ENCODE measurements around the gene UBE3B. TPM values are rescaled to one million over a fixed set of nuclear protein-coding genes. Genes with fewer than 3 reads are reported as not detected.

The UBE3B gene
- total RNA-seq, 4 donors from 2014 or later = 45.2 to 63.6 (median 62.8) TPM

- Histone ChIP-seq H3K4me3 (no peak overlapping the region), H3K36me3 (peaks cover 0 to 98% of the 10 kb centered on the region in 2 donors), H3K4me1 (no peaks in the 10 kb centered on the region), H3K27me3 (no peaks in the 10 kb centered on the region), H3K9me3 (no peaks in the 10 kb centered on the region), H3K27ac (no peak overlapping the region)
- TF ChIP-seq CTCF (IDR thresholded peaks at IDR 0.05) = no peak
- no peak for ATAC-seq
- WGBS, 2 donors (ENCODE audit: low coverage in 1 of 2) = no CpG with 5 or more reads among the region's 10 CpGs
Measured at GRCh38 chr12:109561711-109562030, 84.2 kb downstream of the UBE3B start.

DNA sequence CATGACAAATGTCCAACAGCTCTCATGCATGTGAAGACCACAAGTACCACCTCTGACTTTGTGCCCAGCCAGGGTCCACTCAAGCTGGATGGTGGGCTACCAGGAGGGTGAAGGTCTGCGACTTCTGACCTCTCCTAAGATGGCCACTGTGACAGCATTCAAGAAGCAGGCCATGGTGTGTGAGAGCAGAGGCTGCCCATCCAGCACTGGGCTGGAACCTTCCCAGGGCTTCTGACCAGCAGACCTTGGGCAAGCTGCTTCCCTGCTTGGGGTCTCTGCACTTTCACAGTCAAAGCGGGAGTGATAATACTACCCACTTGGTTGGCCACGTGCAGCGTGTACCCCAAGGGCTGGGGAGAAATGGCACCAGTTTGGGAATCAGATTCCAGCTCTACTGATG, 85.4 kb downstream of the UBE3B start:
- Histone ChIP-seq H3K36me3 (peaks cover 0 to 98% of the 10 kb centered on the region in 2 donors), H3K4me3 (no peak overlapping the region), H3K4me1 (no peaks in the 10 kb centered on the region), H3K27ac (no peak overlapping the region), H3K27me3 (no peaks in the 10 kb centered on the region), H3K9me3 (no peaks in the 10 kb centered on the region)
- 89% methylated on average over 3 of the region's 4 CpGs for WGBS, 2 donors (ENCODE audit: low coverage in 1 of 2)
- no peak for TF ChIP-seq EP300 (IDR thresholded peaks at IDR 0.05)
- ATAC-seq = no peak

DNA sequence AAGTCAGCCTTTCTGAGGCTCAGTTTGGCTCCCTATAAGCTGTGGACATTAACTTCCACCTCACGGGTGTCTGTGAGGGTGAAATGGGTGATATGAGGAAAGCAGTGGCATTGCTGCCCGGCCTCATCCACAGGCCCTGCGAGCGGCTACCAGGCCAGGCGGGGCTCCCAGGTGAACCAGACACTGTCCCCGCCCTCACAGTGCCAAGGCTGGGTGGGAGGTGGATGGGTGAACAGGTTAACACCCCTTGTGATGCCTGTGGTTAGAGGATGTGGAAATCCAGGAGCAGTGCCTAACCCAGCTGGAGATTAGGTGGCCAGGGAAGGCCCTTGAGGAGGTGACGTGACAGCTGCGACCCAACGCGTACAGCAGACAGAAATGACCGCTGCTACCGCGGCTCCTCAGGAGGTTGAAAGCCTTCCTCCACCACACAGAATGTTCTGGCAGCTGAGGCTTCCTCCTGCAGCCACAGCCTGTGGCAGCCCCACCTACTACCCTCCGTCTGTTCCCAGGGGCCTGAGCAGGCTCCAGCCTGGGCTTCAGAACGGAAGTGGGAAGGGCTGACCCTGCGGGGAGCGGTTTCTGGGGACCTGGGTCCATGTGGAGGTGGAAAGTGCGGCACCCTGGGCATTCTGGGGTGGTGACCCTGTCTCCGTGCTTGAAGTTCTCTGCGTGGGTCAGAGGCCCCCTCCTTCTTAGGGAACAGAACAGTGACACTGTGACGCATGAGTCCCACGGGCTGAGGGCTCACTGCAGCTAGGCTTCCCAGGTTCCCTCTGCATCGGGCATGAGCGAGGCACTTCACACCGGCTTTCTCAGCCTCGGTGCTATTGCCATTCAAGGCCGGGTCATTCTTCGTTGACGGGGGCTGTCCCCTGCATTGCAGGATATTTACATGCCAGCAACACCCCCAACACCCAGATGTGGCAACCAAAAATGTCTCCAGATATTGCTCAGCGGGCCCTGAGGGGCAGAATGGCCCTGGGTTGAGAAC, 86.2 kb downstream of the UBE3B start:
- no peak overlapping the region for H3K27ac ChIP-seq
- H3K27me3 ChIP-seq = no peaks in the 10 kb centered on the region
- no peaks in the 10 kb centered on the region for H3K9me3 ChIP-seq
- H3K4me3 ChIP-seq = no peak overlapping the region
- no peaks in the 10 kb centered on the region for H3K4me1 ChIP-seq
- TF ChIP-seq POLR2AphosphoS5 (IDR thresholded peaks at IDR 0.05) = no peak
- no peak for TF ChIP-seq POLR2A (IDR thresholded peaks at IDR 0.05)
- ATAC-seq = no peak
- H3K36me3 ChIP-seq = peaks cover 0 to 99% of the 10 kb centered on the region in 2 donors
- WGBS, 2 donors (ENCODE audit: low coverage in 1 of 2) = 80% methylated on average over 5 of the region's 30 CpGs; no CpG with 5 or more reads in 1 of the 2 donors

- Histone ChIP-seq H3K4me1 (no peaks in the 10 kb centered on the region), H3K36me3 (peaks cover 0 to 99% of the 10 kb centered on the region in 2 donors), H3K9me3 (no peaks in the 10 kb centered on the region), H3K4me3 (no peak overlapping the region), H3K27me3 (no peaks in the 10 kb centered on the region), H3K27ac (no peak overlapping the region)
- 85% methylated on average over 4 of the region's 8 CpGs; no CpG with 5 or more reads in 1 of the 2 donors for WGBS, 2 donors (ENCODE audit: low coverage in 1 of 2)
- ATAC-seq = no peak
- no peak for TF ChIP-seq POLR2A (IDR thresholded peaks at IDR 0.05)
- no peak for TF ChIP-seq CTCF (IDR thresholded peaks at IDR 0.05)
- no peak for TF ChIP-seq POLR2AphosphoS5 (IDR thresholded peaks at IDR 0.05)
- TF ChIP-seq EP300 (IDR thresholded peaks at IDR 0.05) = no peak
Measured at GRCh38 chr12:109566424-109566823, 89.0 kb downstream of the UBE3B start.

- no peak for ATAC-seq
- Histone ChIP-seq H3K27me3 (no peaks in the 10 kb centered on the region), H3K4me1 (peaks cover 0 to 1% (median 0%) of the 10 kb centered on the region in 3 donors), H3K36me3 (peaks cover 0 to 90% of the 10 kb centered on the region in 2 donors), H3K27ac (no peak overlapping the region), H3K9me3 (no peaks in the 10 kb centered on the region), H3K4me3 (no peak overlapping the region)
- 85 to 94% methylated on average over 6 to 9 of the region's 10 CpGs for WGBS, 2 donors (ENCODE audit: low coverage in 1 of 2)
- TF ChIP-seq CTCF (IDR thresholded peaks at IDR 0.05) = no peak
- no peak for TF ChIP-seq POLR2AphosphoS5 (IDR thresholded peaks at IDR 0.05)
- no peak for TF ChIP-seq POLR2A (IDR thresholded peaks at IDR 0.05)
- no peak for TF ChIP-seq EP300 (IDR thresholded peaks at IDR 0.05)
Measured at GRCh38 chr12:109567296-109567695, 89.9 kb downstream of the UBE3B start.

GRCh38 chr12:109567967-109568366, 90.5 kb downstream of the UBE3B start:
- Histone ChIP-seq H3K27me3 (no peaks in the 10 kb centered on the region), H3K36me3 (peaks cover 0 to 84% of the 10 kb centered on the region in 2 donors), H3K4me1 (peaks cover 0 to 8% (median 0%) of the 10 kb centered on the region in 3 donors), H3K9me3 (no peaks in the 10 kb centered on the region), H3K27ac (no peak overlapping the region), H3K4me3 (no peak overlapping the region)
- TF ChIP-seq POLR2A (IDR thresholded peaks at IDR 0.05) (no peak), CTCF (IDR thresholded peaks at IDR 0.05) (no peak), POLR2AphosphoS5 (IDR thresholded peaks at IDR 0.05) (no peak), EP300 (IDR thresholded peaks at IDR 0.05) (no peak)
- ATAC-seq = no peak
- WGBS, 2 donors (ENCODE audit: low coverage in 1 of 2) = 80 to 81% methylated on average over 1 to 3 of the region's 3 CpGs
